GM12891 (cell line): Measurements from ENCODE around the gene FSTL4.

Experiments used
- POLR2A ChIP-seq: IDR thresholded peaks from 2 replicates; pipeline ENCODE4 v1.6.1; 2011; ENCODE audit warnings: low read depth, low read length, control low read depth
- POLR2AphosphoS5 ChIP-seq: IDR thresholded peaks from 2 replicates; pipeline ENCODE4 v1.6.1; 2011; ENCODE audit warnings: low read depth, low read length, control low read depth

DNA sequence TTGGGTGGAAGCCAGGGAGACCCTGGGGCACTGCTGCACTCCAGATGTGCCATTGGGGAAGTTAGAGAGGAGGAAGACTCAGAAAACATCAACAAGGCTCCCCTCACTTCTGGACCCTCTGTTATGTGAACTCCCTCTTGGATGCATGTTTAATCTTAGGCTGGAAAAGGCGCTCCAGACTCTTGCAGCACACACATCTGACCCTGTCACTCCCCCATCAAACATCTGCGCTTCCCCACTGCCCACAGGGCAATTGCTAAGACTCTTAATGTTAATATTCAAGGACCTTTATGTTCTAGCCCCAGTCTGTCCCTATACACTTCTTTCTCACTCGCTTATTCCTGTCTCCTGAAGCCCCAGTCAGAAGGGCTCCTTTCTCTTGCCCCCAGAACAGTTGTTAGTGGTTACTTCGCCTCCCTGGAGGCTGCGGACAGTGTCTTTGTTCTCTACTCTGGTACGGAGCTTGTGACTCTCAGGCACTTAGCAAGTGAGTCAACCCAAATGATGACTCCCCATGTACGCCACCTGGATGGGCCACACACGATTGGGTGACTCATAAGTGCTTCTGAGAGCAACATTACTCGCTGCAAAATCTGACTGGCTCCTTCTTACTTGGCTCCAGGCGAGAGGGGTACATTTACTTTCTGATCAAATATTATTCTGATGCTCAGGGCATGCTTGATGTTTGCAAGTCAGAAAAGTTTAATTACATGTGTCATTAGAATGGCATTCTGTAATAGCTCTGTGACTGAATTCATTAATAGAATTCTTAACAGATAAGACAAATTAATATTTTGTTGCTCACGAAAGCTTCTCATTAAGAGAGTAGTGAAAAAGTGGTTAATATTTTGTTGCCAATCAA lies 366.9 kb downstream of the FSTL4 start:
- TF ChIP-seq POLR2AphosphoS5: no peak
- no peak for TF ChIP-seq POLR2A
